BLaER1 treated with 17β-estradiol and CSF1 and Interleukin-3, amounts not matched to agents 10 nM and 100 nM (cell line): ENCODE results near the gene PLPP4.
A peak's percentile ranks its signal among the peaks of the same experiment; 100 is the strongest.

Experiments
- H3K27ac ChIP-seq, 11 experiments: shearing (Covaris generic); formaldehyde crosslinking; 2 replicates each; pipeline ENCODE4 v1.8.1; 2022
- H3K27me3 ChIP-seq, 11 experiments: shearing (Covaris generic); formaldehyde crosslinking; 2 replicates each; pipeline ENCODE4 v1.8.1; 2022
- H3K36me3 ChIP-seq, 11 experiments: shearing (Covaris generic); formaldehyde crosslinking; 2 replicates each; pipeline ENCODE4 v1.8.1; 2022
- H3K4me1 ChIP-seq, 10 experiments: shearing (Covaris generic); formaldehyde crosslinking; 2 replicates each; pipeline ENCODE4 v1.8.1; 2022
- H3K4me2 ChIP-seq, 11 experiments: shearing (Covaris generic); formaldehyde crosslinking; 2 replicates each; pipeline ENCODE4 v1.8.1; 2022
- H3K4me3 ChIP-seq, 10 experiments: shearing (Covaris generic); formaldehyde crosslinking; 2 replicates each; pipeline ENCODE4 v1.8.1; 2022
- H3K9ac ChIP-seq, 11 experiments: shearing (Covaris generic); formaldehyde crosslinking; 2 replicates each; pipeline ENCODE4 v1.8.1; 2022
- H3K9me3 ChIP-seq, 11 experiments: shearing (Covaris generic); formaldehyde crosslinking; replicated peaks in 1 of 11; 2 replicates each; pipeline ENCODE4 v1.8.1; 2022
- H4K20me1 ChIP-seq, 11 experiments: shearing (Covaris generic); formaldehyde crosslinking; 2 replicates each; pipeline ENCODE4 v1.8.1; 2022
- Cebpa-rat ChIP-seq, 11 experiments: shearing (Covaris generic); IDR thresholded peaks; 2 replicates each; pipeline ENCODE4 v1.8.1; 2022

PLPP4 gene

GRCh38 chr10:120456626-120457430 is at the start of gene PLPP4:
TSS of gene PLPP4 (plus strand) at chr10:120457227. CDS start at chr10:120457306, 79 bp downstream.
- Histone ChIP-seq H3K4me1 (0 out of 20 replicates have a peak, but pooled peaks cover 0 to 3% (median 0%) of the 10 kb centered on the region in 10 experiments), H3K4me2 (no peak within 1 kb of the TSS)

GRCh38 chr10:120409816-120410215 is 47.2 kb upstream of the PLPP4 start:
- no peaks in the 10 kb centered on the region for H3K36me3 ChIP-seq
- H3K9me3 ChIP-seq = no peaks in the 10 kb centered on the region
- H3K4me3 ChIP-seq = no peak overlapping the region
- H3K4me1 ChIP-seq = peaks cover 0 to 67% (median 0%) of the 10 kb centered on the region in 10 experiments; a peak in 6 of 20 replicates
- no peaks in the 10 kb centered on the region for H3K27me3 ChIP-seq
- no peak overlapping the region for H3K27ac ChIP-seq
- no peak overlapping the region for H3K9ac ChIP-seq
- no peak for TF ChIP-seq Cebpa-rat (IDR thresholded peaks at IDR 0.05)
- H3K4me2 ChIP-seq = peak overlapping the region in 2 of 11 experiments; percentile 22 to 47; a peak in 4 of 22 replicates
- no peaks in the 10 kb centered on the region for H4K20me1 ChIP-seq

More at GRCh38 chr10:120456626-120457430, at the start of gene PLPP4:
- H3K27ac ChIP-seq = no peak within 1 kb of the TSS
- no peaks in the 10 kb centered on the region for H3K27me3 ChIP-seq
- no peak for TF ChIP-seq Cebpa-rat (IDR thresholded peaks at IDR 0.05)
- no peak within 1 kb of the TSS for H3K9ac ChIP-seq
- H3K9me3 ChIP-seq = peaks cover 4 to 22% (median 15%) of the 10 kb centered on the region in 11 experiments; a peak in 19 of 22 replicates
- no peak within 1 kb of the TSS for H3K4me3 ChIP-seq
- no peaks in the 10 kb centered on the region for H3K36me3 ChIP-seq
- no peaks in the 10 kb centered on the region for H4K20me1 ChIP-seq

- H3K9ac ChIP-seq = peak overlapping the region in 1 of 11 experiments; percentile 4; a peak in 1 of 22 replicates
- H4K20me1 ChIP-seq = no peaks in the 10 kb centered on the region
- H3K27ac ChIP-seq = peak overlapping the region in 2 of 11 experiments; percentile 53 to 71; a peak in 3 of 22 replicates
- no peak overlapping the region for H3K4me3 ChIP-seq
- H3K27me3 ChIP-seq = no peaks in the 10 kb centered on the region
- no peak for TF ChIP-seq Cebpa-rat (IDR thresholded peaks at IDR 0.05)
- peaks cover 0 to 71% (median 10%) of the 10 kb centered on the region in 10 experiments; a peak in 11 of 20 replicates for H3K4me1 ChIP-seq
- peak overlapping the region in 3 of 11 experiments; percentile 36 to 70 (median 61); a peak in 6 of 22 replicates for H3K4me2 ChIP-seq
- no peaks in the 10 kb centered on the region for H3K9me3 ChIP-seq
- no peaks in the 10 kb centered on the region for H3K36me3 ChIP-seq
Observed at GRCh38 chr10:120414946-120415345, 42.1 kb upstream of the PLPP4 start.

- H3K4me2 ChIP-seq = peak overlapping the region in 7 of 11 experiments; percentile 1 to 70 (median 25); a peak in 11 of 22 replicates
- H3K9ac ChIP-seq = peak overlapping the region in 2 of 11 experiments; percentile 4 to 54; a peak in 3 of 22 replicates
- TF ChIP-seq Cebpa-rat (IDR thresholded peaks at IDR 0.05) = no peak
- no peaks in the 10 kb centered on the region for H4K20me1 ChIP-seq
- H3K4me1 ChIP-seq = peaks cover 0 to 70% (median 10%) of the 10 kb centered on the region in 10 experiments; a peak in 11 of 20 replicates
- H3K9me3 ChIP-seq = no peaks in the 10 kb centered on the region
- no peak overlapping the region for H3K4me3 ChIP-seq
- no peaks in the 10 kb centered on the region for H3K27me3 ChIP-seq
- peak overlapping the region in 3 of 11 experiments; percentile 22 to 71 (median 53); a peak in 6 of 22 replicates for H3K27ac ChIP-seq
- no peaks in the 10 kb centered on the region for H3K36me3 ChIP-seq
Observed at GRCh38 chr10:120415709-120416330, 41.2 kb upstream of the PLPP4 start.

GRCh38 chr10:120420421-120420820 is 36.6 kb upstream of the PLPP4 start:
- TF ChIP-seq Cebpa-rat (IDR thresholded peaks at IDR 0.05) = no peak
- H3K36me3 ChIP-seq = no peaks in the 10 kb centered on the region
- H4K20me1 ChIP-seq = no peaks in the 10 kb centered on the region
- no peaks in the 10 kb centered on the region; a peak in 1 of 22 replicates for H3K27me3 ChIP-seq
- H3K9ac ChIP-seq = no peak overlapping the region
- no peak overlapping the region for H3K27ac ChIP-seq
- H3K4me2 ChIP-seq = peak overlapping the region in 2 of 11 experiments; percentile 21 to 35; a peak in 2 of 22 replicates
- peaks cover 0 to 10% (median 0%) of the 10 kb centered on the region in 11 experiments; a peak in 3 of 22 replicates for H3K9me3 ChIP-seq
- H3K4me1 ChIP-seq = peaks cover 0 to 42% (median 8%) of the 10 kb centered on the region in 10 experiments; a peak in 11 of 20 replicates
- H3K4me3 ChIP-seq = no peak overlapping the region

GRCh38 chr10:120421250-120421649 is 35.8 kb upstream of the PLPP4 start:
- Histone ChIP-seq H3K9ac (no peak overlapping the region), H3K4me1 (peaks cover 0 to 33% (median under 1%) of the 10 kb centered on the region in 10 experiments; a peak in 9 of 20 replicates), H3K36me3 (no peaks in the 10 kb centered on the region), H4K20me1 (no peaks in the 10 kb centered on the region), H3K4me3 (no peak overlapping the region), H3K27ac (no peak overlapping the region), H3K27me3 (no peaks in the 10 kb centered on the region; a peak in 1 of 22 replicates), H3K9me3 (peaks cover 0 to 10% (median 0%) of the 10 kb centered on the region in 11 experiments; a peak in 3 of 22 replicates), H3K4me2 (no peak overlapping the region)
- no peak for TF ChIP-seq Cebpa-rat (IDR thresholded peaks at IDR 0.05)

- H3K4me2 ChIP-seq = no peak overlapping the region; a peak in 1 of 22 replicates
- no peaks in the 10 kb centered on the region for H4K20me1 ChIP-seq
- H3K27me3 ChIP-seq = no peaks in the 10 kb centered on the region; a peak in 1 of 22 replicates
- H3K9ac ChIP-seq = no peak overlapping the region
- H3K4me1 ChIP-seq = peaks cover 0 to 22% (median 0%) of the 10 kb centered on the region in 10 experiments; a peak in 3 of 20 replicates
- no peak overlapping the region for H3K27ac ChIP-seq
- no peak for TF ChIP-seq Cebpa-rat (IDR thresholded peaks at IDR 0.05)
- no peaks in the 10 kb centered on the region for H3K36me3 ChIP-seq
- peaks cover 0 to 10% (median 0%) of the 10 kb centered on the region in 11 experiments; a peak in 3 of 22 replicates for H3K9me3 ChIP-seq
- no peak overlapping the region for H3K4me3 ChIP-seq
Observed at GRCh38 chr10:120422457-120422856, 34.6 kb upstream of the PLPP4 start.

- Histone ChIP-seq H3K4me3 (no peak overlapping the region), H3K9ac (no peak overlapping the region), H4K20me1 (no peaks in the 10 kb centered on the region), H3K36me3 (no peaks in the 10 kb centered on the region), H3K27ac (no peak overlapping the region), H3K4me2 (no peak overlapping the region), H3K4me1 (peaks cover 0 to 22% (median 0%) of the 10 kb centered on the region in 10 experiments; a peak in 3 of 20 replicates), H3K9me3 (peaks cover 0 to 10% (median 0%) of the 10 kb centered on the region in 11 experiments; a peak in 3 of 22 replicates), H3K27me3 (no peaks in the 10 kb centered on the region; a peak in 1 of 22 replicates)
- no peak for TF ChIP-seq Cebpa-rat (IDR thresholded peaks at IDR 0.05)
Observed at GRCh38 chr10:120423431-120424197, 33.4 kb upstream of the PLPP4 start.
